HEK293T (cell line): ENCODE data around the gene SLC27A1.

ENCODE experiments used
- ARNT ChIP-seq: fragments of 450-650 bp; IDR thresholded peaks from 2 replicates; pipeline ENCODE4 v1.6.1; 2017; ENCODE audit warnings: mild to moderate bottlenecking
- BHLHE40 ChIP-seq: fragments of 450-650 bp; IDR thresholded peaks from 2 replicates; pipeline ENCODE4 v1.6.1; 2016; ENCODE audit warnings: mild to moderate bottlenecking, moderate library complexity, borderline replicate concordance
- CTBP1 ChIP-seq: fragments of 450-650 bp; IDR thresholded peaks from 2 replicates; pipeline ENCODE4 v1.6.1; 2016; ENCODE audit warnings: borderline replicate concordance
- ELF4 ChIP-seq: fragments of 450-650 bp; IDR thresholded peaks from 2 replicates; pipeline ENCODE4 v1.6.1; 2017; ENCODE audit warnings: antibody characterized with exemption
- FOXA1 ChIP-seq: fragments of 450-650 bp; IDR thresholded peaks from 2 replicates; pipeline ENCODE4 v1.6.1; 2016; ENCODE audit warnings: mild to moderate bottlenecking
- FOXM1 ChIP-seq: fragments of 450-650 bp; IDR thresholded peaks from 2 replicates; pipeline ENCODE4 v1.6.1; 2017; ENCODE audit warnings: mild to moderate bottlenecking, borderline replicate concordance
- NFRKB ChIP-seq: fragments of 450-650 bp; IDR thresholded peaks from 2 replicates; pipeline ENCODE4 v1.6.1; 2016; ENCODE audit warnings: mild to moderate bottlenecking, moderate library complexity
- PKNOX1 ChIP-seq: fragments of 450-650 bp; IDR thresholded peaks from 2 replicates; pipeline ENCODE4 v1.6.1; 2016
- TARDBP ChIP-seq: fragments of 450-650 bp; IDR thresholded peaks from 2 replicates; pipeline ENCODE4 v1.6.1; 2016

- TF ChIP-seq CTBP1 = no peak
- TF ChIP-seq ARNT = no peak
- TF ChIP-seq FOXM1 = no peak
- TF ChIP-seq TARDBP = no peak
- TF ChIP-seq FOXA1 = no peak
- no peak for TF ChIP-seq NFRKB
- TF ChIP-seq PKNOX1 = no peak
- no peak for TF ChIP-seq BHLHE40
- no peak for TF ChIP-seq ELF4
These were observed 61.8 kb downstream of the SLC27A1 start for GRCh38 chr19:17532116-17532515.
